WTC11 (cell line): ENCODE data around the gene CDHR5.

Experiments used
- CTCF ChIP-seq: fragments of 200-600 bp; IDR thresholded peaks from 2 replicates; pipeline ENCODE4 v1.8.0; 2022; ENCODE audit warnings: antibody characterized with exemption
- ESRRA ChIP-seq: sonication (generic); formaldehyde crosslinking; IDR thresholded peaks from 2 replicates; pipeline ENCODE4 v1.8.1; 2022; ENCODE audit warnings: mild to moderate bottlenecking, missing genetic modification reagents, borderline replicate concordance
- RELA ChIP-seq: sonication (generic); formaldehyde crosslinking; IDR thresholded peaks from 2 replicates; pipeline ENCODE4 v1.8.1; 2022; ENCODE audit warnings: missing genetic modification reagents, mild to moderate bottlenecking, borderline replicate concordance
- USF2 ChIP-seq: sonication (generic); formaldehyde crosslinking; IDR thresholded peaks from 2 replicates; pipeline ENCODE4 v1.8.1; 2023; ENCODE audit warnings: mild to moderate bottlenecking, missing genetic modification reagents, moderate library complexity
- ZNF512 ChIP-seq: sonication (generic); formaldehyde crosslinking; IDR thresholded peaks from 2 replicates; pipeline ENCODE4 v1.8.1; 2022; ENCODE audit warnings: missing genetic modification reagents, borderline replicate concordance

GRCh38 chr11:579830-580601 lies 44.7 kb downstream of the CDHR5 start:
- TF ChIP-seq ESRRA (no peak), ZNF512 (CRISPR knock-in tag) (no peak), CTCF (no peak), USF2 (CRISPR knock-in tag) (no peak), RELA (no peak)
